Hepatocyte (in vitro differentiated cells): Measurements from ENCODE around the gene INTS13. TPM values are rescaled to one million over a fixed set of nuclear protein-coding genes. Genes with fewer than 3 reads are reported as not detected.

Source experiments
- DNase-seq: peaks from one replicate; pipeline ENCODE4 v3.0.0-alpha.2; 2016; ENCODE audit warnings: low spot score
- H2AFZ ChIP-seq: fragments of 200-600 bp; sonication (generic); 2 replicates; pipeline ENCODE4 v1.6.0; 2016; ENCODE audit warnings: antibody characterized with exemption, mild to moderate bottlenecking
- H3K27ac ChIP-seq: fragments of 200-600 bp; sonication (generic); 2 replicates; pipeline ENCODE4 v1.5.1; 2016; ENCODE audit warnings: mild to moderate bottlenecking
- H3K27me3 ChIP-seq: fragments of 200-600 bp; sonication (generic); 2 replicates; pipeline ENCODE4 v1.6.1; 2016
- H3K36me3 ChIP-seq: fragments of 200-600 bp; sonication (generic); replicated peaks from 2 replicates; pipeline ENCODE4 v1.5.1; 2016; ENCODE audit warnings: low read depth; ENCODE audit not compliant: insufficient read depth
- H3K4me1 ChIP-seq: fragments of 200-600 bp; sonication (generic); 2 replicates; pipeline ENCODE4 v1.5.1; 2016; ENCODE audit warnings: mild to moderate bottlenecking, moderate library complexity; ENCODE audit not compliant: insufficient read depth
- H3K4me2 ChIP-seq: fragments of 200-600 bp; sonication (generic); 2 replicates; pipeline ENCODE4 v1.6.0; 2016
- H3K4me3 ChIP-seq: fragments of 200-600 bp; sonication (generic); 2 replicates; pipeline ENCODE4 v1.5.1; 2016; ENCODE audit warnings: mild to moderate bottlenecking
- H3K79me2 ChIP-seq: fragments of 200-600 bp; sonication (generic); 2 replicates; pipeline ENCODE4 v1.6.0; 2017; ENCODE audit warnings: mild to moderate bottlenecking
- H3K9me2 ChIP-seq: fragments of 200-600 bp; sonication (generic); replicated peaks from 2 replicates; pipeline ENCODE4 v1.6.0; 2017; ENCODE audit warnings: mild to moderate bottlenecking; ENCODE audit not compliant: insufficient read depth
- H3K9me3 ChIP-seq: fragments of 200-600 bp; sonication (generic); 2 replicates; pipeline ENCODE4 v1.5.1; 2016; ENCODE audit warnings: low read depth, mild to moderate bottlenecking
- H4K20me1 ChIP-seq: fragments of 200-600 bp; sonication (generic); 2 replicates; pipeline ENCODE4 v1.6.0; 2016; ENCODE audit warnings: mild to moderate bottlenecking; ENCODE audit not compliant: insufficient read depth, poor library complexity, severe bottlenecking
- EZH2 ChIP-seq: fragments of 200-600 bp; sonication (generic); IDR thresholded peaks from 2 replicates; pipeline ENCODE4 v1.6.1; 2016; ENCODE audit warnings: antibody characterized with exemption, mild to moderate bottlenecking, borderline replicate concordance
- EZH2phosphoT487 ChIP-seq: fragments of 200-600 bp; sonication (generic); IDR thresholded peaks from one replicate; pipeline ENCODE4 v1.6.1; 2018; ENCODE audit warnings: antibody characterized with exemption, mild to moderate bottlenecking, low read depth, moderate library complexity; ENCODE audit not compliant: unreplicated experiment, severe bottlenecking
- WGBS: methylation state at CpG from one replicate; pipeline ENCODE4 v1.1.6; 2016; ENCODE audit warnings: low lambda C conversion rate; ENCODE audit errors: missing lambda C conversion rate; 5-methylcytosine and 5-hydroxymethylcytosine counted together
- polyA plus RNA-seq: library from polyadenylated mRNA; unstranded; fragments of >200 nt; fragmentation: Nextera tagmentation; extraction: Ambion mirVana; gene quantifications from 2 replicates; pipeline ENCODE4 v1.2.1, GENCODE V29; 2016
- total RNA-seq: library from RNA; depleted of rRNA; stranded (reverse); fragments of >200 nt; gene quantifications from 2 replicates; pipeline ENCODE4 v1.2.3, GENCODE V29; 2014
- TF ChIP-seq, protein P1 (sequence below): fragments of 200-600 bp; sonication (generic); IDR thresholded peaks from 2 replicates; pipeline ENCODE4 v1.5.1; 2016; ENCODE audit warnings: antibody characterized with exemption, mild to moderate bottlenecking; ENCODE audit not compliant: poor library complexity

Gene INTS13
- total and polyA plus RNA-seq, 2 experiments from 2014 or later = 13.8 to 40.4 TPM

DNA sequence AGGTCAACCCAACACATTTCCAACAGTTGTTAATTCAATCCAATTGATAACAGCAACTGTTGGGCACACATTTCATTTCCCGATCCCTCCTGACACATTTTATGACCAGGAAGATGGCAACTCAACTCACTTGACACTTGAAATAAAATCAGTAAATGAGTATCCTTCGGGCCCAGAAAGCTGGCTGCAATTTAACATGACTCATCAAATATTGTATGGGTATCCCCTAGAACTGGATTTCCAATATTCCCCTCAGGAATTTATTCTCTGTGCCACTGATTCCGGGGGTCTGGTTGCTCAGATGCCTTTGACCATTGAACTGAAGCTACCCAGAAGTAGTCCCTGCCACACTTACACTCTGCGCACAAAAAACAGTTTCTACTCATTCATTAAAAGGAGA, 42.1 kb downstream of the INTS13 start:
- TF ChIP-seq, protein P1, sequence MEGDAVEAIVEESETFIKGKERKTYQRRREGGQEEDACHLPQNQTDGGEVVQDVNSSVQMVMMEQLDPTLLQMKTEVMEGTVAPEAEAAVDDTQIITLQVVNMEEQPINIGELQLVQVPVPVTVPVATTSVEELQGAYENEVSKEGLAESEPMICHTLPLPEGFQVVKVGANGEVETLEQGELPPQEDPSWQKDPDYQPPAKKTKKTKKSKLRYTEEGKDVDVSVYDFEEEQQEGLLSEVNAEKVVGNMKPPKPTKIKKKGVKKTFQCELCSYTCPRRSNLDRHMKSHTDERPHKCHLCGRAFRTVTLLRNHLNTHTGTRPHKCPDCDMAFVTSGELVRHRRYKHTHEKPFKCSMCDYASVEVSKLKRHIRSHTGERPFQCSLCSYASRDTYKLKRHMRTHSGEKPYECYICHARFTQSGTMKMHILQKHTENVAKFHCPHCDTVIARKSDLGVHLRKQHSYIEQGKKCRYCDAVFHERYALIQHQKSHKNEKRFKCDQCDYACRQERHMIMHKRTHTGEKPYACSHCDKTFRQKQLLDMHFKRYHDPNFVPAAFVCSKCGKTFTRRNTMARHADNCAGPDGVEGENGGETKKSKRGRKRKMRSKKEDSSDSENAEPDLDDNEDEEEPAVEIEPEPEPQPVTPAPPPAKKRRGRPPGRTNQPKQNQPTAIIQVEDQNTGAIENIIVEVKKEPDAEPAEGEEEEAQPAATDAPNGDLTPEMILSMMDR = no peak
- Histone ChIP-seq H3K27me3 (no peaks in the 10 kb centered on the region), H4K20me1 (no peaks in the 10 kb centered on the region), H3K4me1 (no peaks in the 10 kb centered on the region), H3K9me2 (no peaks in the 10 kb centered on the region), H3K36me3 (no peaks in the 10 kb centered on the region), H3K27ac (no peak overlapping the region), H3K4me3 (no peak overlapping the region), H2AFZ (no peak overlapping the region), H3K9me3 (no peaks in the 10 kb centered on the region), H3K79me2 (no peaks in the 10 kb centered on the region), H3K4me2 (no peak overlapping the region)
- WGBS = 97% methylated on average over 4 of the region's 4 CpGs
- no peak for DNase-seq

GRCh38 chr12:26891704-26892103, 46.1 kb downstream of the INTS13 start:
- TF ChIP-seq EZH2 = no peak
- TF ChIP-seq EZH2phosphoT487 = no peak
- TF ChIP-seq, protein P1 = no peak
- Histone ChIP-seq H3K4me1 (no peaks in the 10 kb centered on the region), H3K9me2 (no peaks in the 10 kb centered on the region), H3K27me3 (no peaks in the 10 kb centered on the region), H3K27ac (no peak overlapping the region), H2AFZ (no peak overlapping the region), H3K4me2 (no peak overlapping the region), H3K36me3 (no peaks in the 10 kb centered on the region), H3K4me3 (no peak overlapping the region), H4K20me1 (no peaks in the 10 kb centered on the region), H3K79me2 (no peaks in the 10 kb centered on the region), H3K9me3 (no peaks in the 10 kb centered on the region)
- no peak for DNase-seq
- WGBS = 88% methylated on average over 1 of the region's 1 CpG

DNA sequence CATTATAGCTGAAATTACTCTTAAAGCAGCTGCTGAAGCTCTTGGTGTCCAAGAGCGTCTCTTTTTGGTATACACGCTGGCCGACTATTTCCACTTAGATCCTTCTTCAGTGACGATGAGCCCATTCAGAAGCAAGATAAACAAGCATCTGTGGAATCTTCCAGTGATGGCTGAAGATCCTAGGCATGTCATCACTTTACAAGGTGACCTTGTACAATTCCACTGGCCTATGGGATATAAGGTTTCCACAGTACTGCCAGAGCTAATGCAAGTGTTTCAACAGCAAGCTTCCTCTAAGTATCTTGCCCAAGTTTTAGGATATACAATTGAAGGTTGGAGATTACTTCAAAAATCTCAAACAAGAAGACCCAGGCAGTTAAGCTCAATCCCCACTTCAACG, 47.0 kb downstream of the INTS13 start:
- 83% methylated on average over 5 of the region's 5 CpGs for WGBS
- no peak overlapping the region for H3K4me2 ChIP-seq
- no peaks in the 10 kb centered on the region for H4K20me1 ChIP-seq
- H3K4me3 ChIP-seq = no peak overlapping the region
- no peaks in the 10 kb centered on the region for H3K9me3 ChIP-seq
- no peaks in the 10 kb centered on the region for H3K36me3 ChIP-seq
- no peak overlapping the region for H3K27ac ChIP-seq
- no peak overlapping the region for H2AFZ ChIP-seq
- no peaks in the 10 kb centered on the region for H3K27me3 ChIP-seq
- H3K79me2 ChIP-seq = no peaks in the 10 kb centered on the region
- DNase-seq = no peak
- TF ChIP-seq EZH2 (no peak), EZH2phosphoT487 (no peak)
- TF ChIP-seq, protein P1 = no peak
- no peaks in the 10 kb centered on the region for H3K4me1 ChIP-seq
- no peaks in the 10 kb centered on the region for H3K9me2 ChIP-seq
